Mucosa of stomach (tissue), 1 donor: Measurements from ENCODE around the gene PHAF1.

Experiments used
- H3K27me3 ChIP-seq: one replicate; pipeline ENCODE4 v1.7.0; 2013; ENCODE audit warnings: mild to moderate bottlenecking, low read length; ENCODE audit not compliant: control insufficient read depth, insufficient read depth
- H3K36me3 ChIP-seq: one replicate; pipeline ENCODE4 v1.7.0; 2013; ENCODE audit warnings: low read length; ENCODE audit not compliant: control insufficient read depth, insufficient read depth
- H3K4me1 ChIP-seq: one replicate; pipeline ENCODE4 v1.7.0; 2013; ENCODE audit warnings: mild to moderate bottlenecking, low read length; ENCODE audit not compliant: control insufficient read depth, insufficient read depth
- H3K4me3 ChIP-seq: one replicate; pipeline ENCODE4 v1.7.0; 2013; ENCODE audit warnings: low read length
- H3K9ac ChIP-seq: one replicate; pipeline ENCODE4 v1.7.0; 2013; ENCODE audit warnings: mild to moderate bottlenecking, low read length, moderate library complexity
- H3K9me3 ChIP-seq: one replicate; pipeline ENCODE4 v1.7.0; 2013; ENCODE audit warnings: mild to moderate bottlenecking, low read length, moderate library complexity; ENCODE audit not compliant: control insufficient read depth
- donor health status: Pancreatic carcinoma.

Gene PHAF1

DNA sequence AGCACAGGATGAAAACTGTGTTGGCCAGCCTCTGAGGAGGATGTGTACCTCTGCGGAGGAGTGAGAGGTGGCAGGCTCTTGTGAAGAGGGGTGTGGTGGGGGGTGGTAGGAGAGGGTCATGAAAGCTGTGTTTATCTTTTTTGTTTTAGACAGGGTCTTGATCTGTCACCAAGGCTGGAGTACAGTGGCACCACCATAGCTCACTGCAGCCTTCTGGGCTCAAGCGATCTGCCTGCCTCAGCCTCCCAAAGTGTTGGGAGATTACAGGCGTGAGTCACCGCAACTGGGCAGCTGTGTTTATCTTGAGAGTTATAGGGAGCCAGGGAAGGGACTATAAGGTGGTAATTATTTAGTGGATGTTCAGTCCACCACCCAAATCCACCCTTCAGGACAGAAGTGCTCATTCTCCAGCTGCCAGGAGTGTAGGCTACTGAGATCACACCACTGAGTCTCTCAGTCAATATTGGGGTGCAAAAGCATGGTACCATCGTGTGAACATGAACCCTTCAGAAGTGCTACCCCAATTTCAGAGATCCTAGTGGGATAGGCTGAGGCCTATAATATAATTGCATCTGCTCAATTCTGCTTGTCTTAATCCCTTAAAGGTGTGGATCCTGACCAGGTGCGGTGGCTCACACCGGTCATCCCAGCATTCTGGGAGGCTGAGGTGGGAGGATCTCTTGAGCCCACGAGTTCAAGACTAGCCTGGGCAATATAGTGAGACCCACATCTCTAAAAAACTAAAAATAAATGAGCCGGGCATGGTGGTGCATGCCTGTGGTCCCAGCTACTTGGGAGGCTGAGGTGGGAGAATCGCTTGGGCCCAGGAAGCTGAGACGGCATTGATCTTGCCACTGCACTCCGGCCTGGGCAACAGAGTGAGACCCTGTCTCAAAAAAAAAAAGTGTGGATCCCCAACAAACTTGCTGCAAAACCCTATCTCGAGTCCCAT, 81.0 kb downstream of the PHAF1 start:
- H3K9ac ChIP-seq: no peak overlapping the region
- H3K9me3 ChIP-seq: no peaks in the 10 kb centered on the region
- H3K4me1 ChIP-seq: peaks cover 35% of the 10 kb centered on the region
- peaks cover 11% of the 10 kb centered on the region for H3K36me3 ChIP-seq
- no peak overlapping the region for H3K4me3 ChIP-seq
- no peaks in the 10 kb centered on the region for H3K27me3 ChIP-seq

GRCh38 chr16:67191411-67191994, 81.8 kb downstream of the PHAF1 start:
- H3K9me3 ChIP-seq: no peaks in the 10 kb centered on the region
- H3K9ac ChIP-seq: no peak overlapping the region
- H3K27me3 ChIP-seq: no peaks in the 10 kb centered on the region
- peaks cover 14% of the 10 kb centered on the region for H3K36me3 ChIP-seq
- H3K4me3 ChIP-seq: no peak overlapping the region
- H3K4me1 ChIP-seq: peaks cover 34% of the 10 kb centered on the region

GRCh38 chr16:67191995-67192681, 82.4 kb downstream of the PHAF1 start, which contains the start of gene E2F4:
Gene E2F4 (plus strand): TSS chr16:67192155. CDS start chr16:67192228, 73 bp downstream.
- H3K4me3 ChIP-seq: peak within 1 kb of the TSS; percentile 71
- H3K36me3 ChIP-seq: peaks cover 14% of the 10 kb centered on the region
- no peaks in the 10 kb centered on the region for H3K27me3 ChIP-seq
- peak within 1 kb of the TSS; percentile 84 for H3K9ac ChIP-seq
- peaks cover 34% of the 10 kb centered on the region for H3K4me1 ChIP-seq
- H3K9me3 ChIP-seq: no peaks in the 10 kb centered on the region

- Histone ChIP-seq H3K9ac (peak overlapping the region; percentile 84), H3K27me3 (no peaks in the 10 kb centered on the region), H3K36me3 (peaks cover 21% of the 10 kb centered on the region), H3K9me3 (no peaks in the 10 kb centered on the region), H3K4me3 (peak overlapping the region; percentile 71), H3K4me1 (peaks cover 41% of the 10 kb centered on the region)
Observed at GRCh38 chr16:67192781-67193361, 83.1 kb downstream of the PHAF1 start.

GRCh38 chr16:67193536-67193935, 83.8 kb downstream of the PHAF1 start:
- Histone ChIP-seq H3K36me3 (peaks cover 25% of the 10 kb centered on the region), H3K9me3 (no peaks in the 10 kb centered on the region), H3K27me3 (no peaks in the 10 kb centered on the region), H3K4me3 (peak overlapping the region; percentile 71), H3K4me1 (peaks cover 48% of the 10 kb centered on the region), H3K9ac (peak overlapping the region; percentile 84)

DNA sequence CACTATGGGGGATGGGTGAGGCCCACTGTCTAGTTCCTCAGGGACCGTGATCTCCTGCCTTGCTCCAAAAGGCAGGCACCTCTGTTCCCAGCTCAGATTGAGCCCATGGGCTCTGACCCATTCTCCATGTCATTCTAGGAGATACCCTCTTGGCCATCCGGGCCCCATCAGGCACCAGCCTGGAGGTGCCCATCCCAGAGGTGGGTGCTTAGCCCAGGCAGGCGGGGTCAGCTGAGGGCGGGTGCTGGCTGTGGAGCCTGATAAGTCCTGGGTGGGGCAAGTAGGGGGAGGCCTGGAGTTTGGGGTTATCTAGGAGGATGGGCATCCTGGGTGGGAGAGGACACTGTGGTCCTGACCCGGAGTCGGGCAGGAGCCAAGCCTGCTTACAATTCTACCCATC, 84.5 kb downstream of the PHAF1 start:
- H3K27me3 ChIP-seq: no peaks in the 10 kb centered on the region
- H3K4me3 ChIP-seq: no peak overlapping the region
- no peak overlapping the region for H3K9ac ChIP-seq
- H3K4me1 ChIP-seq: peaks cover 51% of the 10 kb centered on the region
- H3K9me3 ChIP-seq: no peaks in the 10 kb centered on the region
- H3K36me3 ChIP-seq: peaks cover 25% of the 10 kb centered on the region

- no peak overlapping the region for H3K4me3 ChIP-seq
- peaks cover 28% of the 10 kb centered on the region for H3K36me3 ChIP-seq
- no peaks in the 10 kb centered on the region for H3K9me3 ChIP-seq
- no peaks in the 10 kb centered on the region for H3K27me3 ChIP-seq
- no peak overlapping the region for H3K9ac ChIP-seq
- H3K4me1 ChIP-seq: peaks cover 53% of the 10 kb centered on the region
Observed at GRCh38 chr16:67195676-67196075, 85.9 kb downstream of the PHAF1 start.

GRCh38 chr16:67196881-67197280, 87.1 kb downstream of the PHAF1 start:
- H3K4me1 ChIP-seq: peaks cover 44% of the 10 kb centered on the region
- H3K4me3 ChIP-seq: no peak overlapping the region
- no peaks in the 10 kb centered on the region for H3K9me3 ChIP-seq
- H3K36me3 ChIP-seq: peaks cover 28% of the 10 kb centered on the region
- H3K9ac ChIP-seq: no peak overlapping the region
- H3K27me3 ChIP-seq: no peaks in the 10 kb centered on the region

GRCh38 chr16:67197704-67198103, 88.0 kb downstream of the PHAF1 start:
- Histone ChIP-seq H3K9me3 (no peaks in the 10 kb centered on the region), H3K27me3 (no peaks in the 10 kb centered on the region), H3K4me3 (no peak overlapping the region), H3K4me1 (peaks cover 42% of the 10 kb centered on the region), H3K36me3 (peaks cover 28% of the 10 kb centered on the region), H3K9ac (peak overlapping the region; percentile 32)
